HepG2 (cell line): Measurements from ENCODE around the gene DNAH9.

Source experiments
- BHLHE40 ChIP-seq: IDR thresholded peaks from 2 replicates; pipeline ENCODE4 v1.6.1; 2011; ENCODE audit warnings: low read length, improper control_type of control experiment
- DPF2 ChIP-seq: sonication (generic); formaldehyde crosslinking; IDR thresholded peaks from 2 replicates; pipeline ENCODE4 v1.4.0; 2020; ENCODE audit warnings: mild to moderate bottlenecking, low read depth, missing genetic modification reagents, borderline replicate concordance
- ELF1 ChIP-seq: sonication (generic); formaldehyde crosslinking; IDR thresholded peaks from 2 replicates; pipeline ENCODE4 v1.4.0; 2020; ENCODE audit warnings: missing genetic modification reagents
- EZH2 ChIP-seq: conservative IDR thresholded peaks from 2 replicates; pipeline ENCODE4 v1.6.1; 2012; ENCODE audit warnings: mild to moderate bottlenecking, low read depth, low read length, moderate library complexity
- WIZ ChIP-seq: sonication (generic); formaldehyde crosslinking; IDR thresholded peaks from 2 replicates; pipeline ENCODE4 v1.5.1; 2020; ENCODE audit warnings: mild to moderate bottlenecking, missing genetic modification reagents
- ZNF331 ChIP-seq: sonication (generic); formaldehyde crosslinking; IDR thresholded peaks from 2 replicates; pipeline ENCODE4 v1.4.0; 2020; ENCODE audit warnings: missing genetic modification reagents
- TF ChIP-seq, protein P1 (sequence below): sonication (generic); formaldehyde crosslinking; IDR thresholded peaks from 2 replicates; pipeline ENCODE4 v1.4.0; 2020; ENCODE audit warnings: missing genetic modification reagents, low read depth, mild to moderate bottlenecking, borderline replicate concordance
- TF ChIP-seq, protein P2 (sequence below): sonication (generic); formaldehyde crosslinking; IDR thresholded peaks from 2 replicates; pipeline ENCODE4 v1.4.0; 2020; ENCODE audit warnings: mild to moderate bottlenecking, low read depth, missing genetic modification reagents
- TF ChIP-seq, protein P3 (sequence below): IDR thresholded peaks from 2 replicates; pipeline ENCODE4 v1.6.1; 2016; ENCODE audit warnings: low read depth, control low read depth

DNA sequence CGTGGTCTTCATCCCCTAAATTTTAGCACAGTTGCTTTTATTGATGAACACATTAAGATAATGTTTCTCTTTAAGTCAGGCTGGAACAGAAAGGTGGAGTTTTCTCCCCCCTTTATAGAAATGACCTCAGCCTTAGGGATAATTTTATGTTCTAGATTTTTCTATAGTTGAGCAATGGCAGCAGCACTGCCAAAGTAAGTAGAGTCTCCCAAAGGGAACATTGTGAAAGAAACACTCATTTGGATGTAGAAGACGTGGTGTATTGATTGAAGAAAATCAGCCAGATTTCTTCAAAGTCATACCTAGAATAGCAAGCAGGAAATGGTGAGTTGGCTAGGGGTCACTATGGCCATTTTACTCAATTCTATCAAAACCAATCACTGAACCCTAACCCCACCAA is 122.5 kb downstream of the DNAH9 start:
- TF ChIP-seq, protein P1, sequence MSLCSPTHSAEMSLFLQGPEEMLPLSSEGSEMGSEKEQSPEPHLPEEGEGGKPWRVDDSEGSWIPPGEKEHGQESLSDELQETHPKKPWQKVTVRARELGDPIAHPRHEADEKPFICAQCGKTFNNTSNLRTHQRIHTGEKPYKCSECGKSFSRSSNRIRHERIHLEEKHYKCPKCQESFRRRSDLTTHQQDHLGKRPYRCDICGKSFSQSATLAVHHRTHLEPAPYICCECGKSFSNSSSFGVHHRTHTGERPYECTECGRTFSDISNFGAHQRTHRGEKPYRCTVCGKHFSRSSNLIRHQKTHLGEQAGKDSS: no peak
- no peak for TF ChIP-seq ZNF331 (CRISPR knock-in tag)
- no peak for TF ChIP-seq EZH2
- TF ChIP-seq, protein P2, sequence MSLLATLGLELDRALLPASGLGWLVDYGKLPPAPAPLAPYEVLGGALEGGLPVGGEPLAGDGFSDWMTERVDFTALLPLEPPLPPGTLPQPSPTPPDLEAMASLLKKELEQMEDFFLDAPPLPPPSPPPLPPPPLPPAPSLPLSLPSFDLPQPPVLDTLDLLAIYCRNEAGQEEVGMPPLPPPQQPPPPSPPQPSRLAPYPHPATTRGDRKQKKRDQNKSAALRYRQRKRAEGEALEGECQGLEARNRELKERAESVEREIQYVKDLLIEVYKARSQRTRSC: no peak
- TF ChIP-seq, protein P3, sequence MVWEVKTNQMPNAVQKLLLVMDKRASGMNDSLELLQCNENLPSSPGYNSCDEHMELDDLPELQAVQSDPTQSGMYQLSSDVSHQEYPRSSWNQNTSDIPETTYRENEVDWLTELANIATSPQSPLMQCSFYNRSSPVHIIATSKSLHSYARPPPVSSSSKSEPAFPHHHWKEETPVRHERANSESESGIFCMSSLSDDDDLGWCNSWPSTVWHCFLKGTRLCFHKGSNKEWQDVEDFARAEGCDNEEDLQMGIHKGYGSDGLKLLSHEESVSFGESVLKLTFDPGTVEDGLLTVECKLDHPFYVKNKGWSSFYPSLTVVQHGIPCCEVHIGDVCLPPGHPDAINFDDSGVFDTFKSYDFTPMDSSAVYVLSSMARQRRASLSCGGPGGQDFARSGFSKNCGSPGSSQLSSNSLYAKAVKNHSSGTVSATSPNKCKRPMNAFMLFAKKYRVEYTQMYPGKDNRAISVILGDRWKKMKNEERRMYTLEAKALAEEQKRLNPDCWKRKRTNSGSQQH (CRISPR knock-in tag): no peak
- TF ChIP-seq DPF2 (CRISPR knock-in tag): no peak
- TF ChIP-seq ELF1 (CRISPR knock-in tag): no peak
- no peak for TF ChIP-seq WIZ (CRISPR knock-in tag)
- no peak for TF ChIP-seq BHLHE40
